HCT116 (cell line): ENCODE measurements around the gene GTF2H2C. TPM values are rescaled to one million over a fixed set of nuclear protein-coding genes. Genes with fewer than 3 reads are reported as not detected.

Source experiments
- ATAC-seq: fragments of 200-7000 bp; cut with Tn5 transposase; 2 replicates; pipeline ENCODE4 v1.9.1; 2020; ENCODE audit warnings: mild to moderate bottlenecking, moderate library complexity
- BruUV-seq: library from RNA; stranded (reverse); fragments of 400-500 nt; replicated peaks from 2 replicates; lab custom pipeline; 2021; lab: Mats Ljungman, UMichigan
- CTCF ChIA-PET: fragments of 300-600 bp; sonication (Branson Sonifier 250); formaldehyde crosslinking; loops from one replicate; lab custom pipeline; 2021; ENCODE audit warnings: antibody characterized with exemption; lab: Charles Lee
- POLR2A ChIA-PET: fragments of 300-600, 350-600 bp; sonication (Branson Sonifier 250); formaldehyde crosslinking; loops from one replicate; lab custom pipeline; 2021; ENCODE audit warnings: antibody characterized with exemption; lab: Charles Lee
- RAD21 ChIA-PET, 2 experiments: fragments of 300-600 bp; sonication (Branson Sonifier 250); formaldehyde crosslinking; loops; one replicate each; lab custom pipeline; 2023; ENCODE audit warnings: low total read pairs in 2 of 2; ENCODE audit not compliant: uncharacterized antibody in 2 of 2, unreplicated experiment in 2 of 2, low non-redundant PET in 1 of 2; lab: Charles Lee
- DNase-seq: peaks from one replicate; pipeline ENCODE4 v3.0.0-alpha.2; 2010; ENCODE audit warnings: low read depth, low spot score
- H2AFZ ChIP-seq: fragments of 200-600 bp; shearing (Covaris generic), sonication (generic); 2 replicates; pipeline ENCODE4 v1.6.1; 2017; ENCODE audit warnings: low read depth, mixed run types, mixed read lengths, antibody characterized with exemption, low read length; ENCODE audit not compliant: poor library complexity, severe bottlenecking
- H3K27ac ChIP-seq: 2 replicates; pipeline ENCODE4 v1.5.1; 2012; ENCODE audit warnings: low read depth, low read length
- H3K27me3 ChIP-seq: fragments of 200-600 bp; sonication (generic); 2 replicates; pipeline ENCODE4 v1.6.1; 2016; ENCODE audit warnings: mixed run types, low read length, mixed read lengths; ENCODE audit not compliant: insufficient read depth
- H3K36me3 ChIP-seq, 2 experiments: fragments of 200-500 bp in 1 of 2; fragments of 200-600 bp in 1 of 2; sonication (Bioruptor generic) in 1 of 2; sonication (generic) in 1 of 2; 2 replicates each; pipeline versions ENCODE4 v1.5.1 to v1.6.1; 2014 to 2016; ENCODE audit warnings: low read length in 2 of 2, inconsistent platforms in 1 of 2, mixed read lengths in 1 of 2, mixed run types in 1 of 2; ENCODE audit not compliant: insufficient read depth in 2 of 2, control insufficient read depth in 1 of 2
- H3K4me1 ChIP-seq, 2 experiments: fragments of 200-600 bp in 1 of 2; sonication (generic) in 1 of 2; 2 replicates each; pipeline versions ENCODE4 v1.5.1 to v1.6.1; 2012 to 2017; ENCODE audit warnings: low read length in 2 of 2, inconsistent platforms in 1 of 2, mild to moderate bottlenecking in 1 of 2, mixed read lengths in 1 of 2, mixed run types in 1 of 2, moderate library complexity in 1 of 2; ENCODE audit not compliant: insufficient read depth in 2 of 2, control insufficient read depth in 1 of 2
- H3K4me2 ChIP-seq: fragments of 200-600 bp; sonication (generic); 2 replicates; pipeline ENCODE4 v1.6.1; 2017; ENCODE audit warnings: mixed run types, low read length, mixed read lengths
- H3K4me3 ChIP-seq, 2 experiments: fragments of 200-600 bp in 1 of 2; sonication (generic) in 1 of 2; replicated peaks in 1 of 2; 2 replicates each; pipeline ENCODE4 v1.5.1; 2011 to 2016; ENCODE audit warnings: low read length in 2 of 2, control low read depth in 1 of 2, low read depth in 1 of 2, mild to moderate bottlenecking in 1 of 2, mixed read lengths in 1 of 2, mixed run types in 1 of 2
- H3K79me2 ChIP-seq: fragments of 200-600 bp; sonication (generic); 2 replicates; pipeline ENCODE4 v1.6.1; 2017; ENCODE audit warnings: mild to moderate bottlenecking, mixed run types, low read length, moderate library complexity, mixed read lengths; ENCODE audit not compliant: insufficient read depth
- H3K9ac ChIP-seq: fragments of 200-600 bp; sonication (generic); 2 replicates; pipeline ENCODE4 v1.6.1; 2016; ENCODE audit warnings: low read length, mixed read lengths
- H3K9me2 ChIP-seq: fragments of 200-600 bp; sonication (generic), shearing (Covaris generic); 2 replicates; pipeline ENCODE4 v1.6.1; 2017; ENCODE audit warnings: mixed run types, mild to moderate bottlenecking, moderate library complexity; ENCODE audit not compliant: insufficient read depth
- H3K9me3 ChIP-seq, 2 experiments: fragments of 200-500 bp in 1 of 2; fragments of 200-600 bp in 1 of 2; sonication (Bioruptor generic) in 1 of 2; sonication (generic) in 1 of 2; 2 replicates each; pipeline ENCODE4 v1.6.1; 2014 to 2017; ENCODE audit warnings: low read length in 2 of 2, mixed read lengths in 2 of 2, inconsistent platforms in 1 of 2, low read depth in 1 of 2, mild to moderate bottlenecking in 1 of 2, mixed run types in 1 of 2, moderate library complexity in 1 of 2; ENCODE audit not compliant: control insufficient read depth in 1 of 2, insufficient read depth in 1 of 2
- H4K20me1 ChIP-seq: fragments of 200-600 bp; sonication (generic), shearing (Covaris generic); 2 replicates; pipeline ENCODE4 v1.6.1; 2017; ENCODE audit warnings: mixed run types, mild to moderate bottlenecking, moderate library complexity; ENCODE audit not compliant: insufficient read depth
- CEBPB ChIP-seq: IDR thresholded peaks from 2 replicates; pipeline ENCODE4 v1.6.1; 2012; ENCODE audit warnings: low read depth
- EGR1 ChIP-seq: IDR thresholded peaks from 2 replicates; pipeline ENCODE4 v1.6.1; 2012; ENCODE audit warnings: low read depth
- FOSL1 ChIP-seq: IDR thresholded peaks from 2 replicates; pipeline ENCODE4 v1.6.1; 2012; ENCODE audit warnings: low read depth
- JUND ChIP-seq: IDR thresholded peaks from 2 replicates; pipeline ENCODE4 v1.6.1; 2012
- POLR2A ChIP-seq: IDR thresholded peaks from 2 replicates; pipeline ENCODE4 v1.7.0; 2011; ENCODE audit warnings: borderline replicate concordance; ENCODE audit not compliant: insufficient read depth, insufficient read length; ENCODE audit errors: extremely low read depth
- POLR2AphosphoS5 ChIP-seq: IDR thresholded peaks from 2 replicates; pipeline ENCODE4 v1.6.1; 2011; ENCODE audit warnings: mild to moderate bottlenecking, low read depth, low read length, moderate library complexity
- RAD21 ChIP-seq: IDR thresholded peaks from 2 replicates; pipeline ENCODE4 v1.6.1; 2012; ENCODE audit warnings: low read depth, mild to moderate bottlenecking
- SIN3A ChIP-seq: IDR thresholded peaks from 2 replicates; pipeline ENCODE4 v1.6.1; 2012; ENCODE audit warnings: low read depth
- SP1 ChIP-seq: IDR thresholded peaks from 2 replicates; pipeline ENCODE4 v1.6.1; 2012; ENCODE audit warnings: low read depth
- SRF ChIP-seq: IDR thresholded peaks from 2 replicates; pipeline ENCODE4 v1.6.1; 2012; ENCODE audit warnings: low read depth
- TCF7L2 ChIP-seq: IDR thresholded peaks from 2 replicates; pipeline ENCODE4 v1.7.0; 2011; ENCODE audit warnings: borderline replicate concordance, inconsistent platforms; ENCODE audit not compliant: insufficient read depth, insufficient read length; ENCODE audit errors: extremely low read depth
- ZFX ChIP-seq: fragments of 450-650 bp; IDR thresholded peaks from 2 replicates; pipeline ENCODE4 v1.6.1; 2017
- intact Hi-C: fragments of 100-400 bp; cut with micrococcal nuclease; formaldehyde crosslinking; loops from 2 replicates; pipeline ENCODE4 v1.10.0; 2022
- total RNA-seq: library from RNA; stranded (reverse); gene quantifications from one replicate; pipeline ENCODE4 v1.2.1, GENCODE V29; 2021; ENCODE audit not compliant: unreplicated experiment
- TF ChIP-seq, protein P1 (sequence below), 3 experiments: fragments of 200-600 bp in 1 of 3; sonication (generic) in 1 of 3; IDR thresholded peaks in 2 of 3; conservative IDR thresholded peaks in 1 of 3; 2 replicates each; pipeline ENCODE4 v1.5.1; 2012 to 2017; ENCODE audit warnings: low read depth in 2 of 3, low read length in 2 of 3, antibody characterized with exemption in 1 of 3, borderline replicate concordance in 1 of 3, control low read depth in 1 of 3, mild to moderate bottlenecking in 1 of 3, mixed read lengths in 1 of 3, mixed run types in 1 of 3, moderate library complexity in 1 of 3; ENCODE audit not compliant: insufficient read depth in 1 of 3
- TF ChIP-seq, protein P2 (sequence below): IDR thresholded peaks from 2 replicates; pipeline ENCODE4 v1.6.1; 2012
- TF ChIP-seq, protein P3 (sequence below): IDR thresholded peaks from 2 replicates; pipeline ENCODE4 v1.6.1; 2011; ENCODE audit warnings: mild to moderate bottlenecking, low read length, moderate library complexity; ENCODE audit not compliant: insufficient replicate concordance; ENCODE audit errors: extremely low read depth
- TF ChIP-seq, protein P4 (sequence below): IDR thresholded peaks from 2 replicates; pipeline ENCODE4 v1.6.1; 2012

Gene GTF2H2C
- total RNA-seq, 1 experiment from 2014 or later: 65.2 TPM

- Histone ChIP-seq H3K4me3 (no peak overlapping the region), H3K79me2 (peaks cover 29% of the 10 kb centered on the region), H3K4me2 (no peak overlapping the region), H3K27me3 (no peaks in the 10 kb centered on the region), H3K27ac (no peak overlapping the region), H3K36me3 (peaks cover 0 to 17% of the 10 kb centered on the region in 2 experiments; a peak in 1 of 4 replicates), H2AFZ (no peak overlapping the region), H3K9ac (no peak overlapping the region), H4K20me1 (no peaks in the 10 kb centered on the region), H3K9me3 (no peaks in the 10 kb centered on the region), H3K4me1 (peaks cover 11 to 20% of the 10 kb centered on the region in 2 experiments), H3K9me2 (no peaks in the 10 kb centered on the region)
- CTCF ChIA-PET: no interaction called here
- no peak for DNase-seq
- intact Hi-C loops: no loop called here
- ATAC-seq: no peak
- TF ChIP-seq, protein P1, sequence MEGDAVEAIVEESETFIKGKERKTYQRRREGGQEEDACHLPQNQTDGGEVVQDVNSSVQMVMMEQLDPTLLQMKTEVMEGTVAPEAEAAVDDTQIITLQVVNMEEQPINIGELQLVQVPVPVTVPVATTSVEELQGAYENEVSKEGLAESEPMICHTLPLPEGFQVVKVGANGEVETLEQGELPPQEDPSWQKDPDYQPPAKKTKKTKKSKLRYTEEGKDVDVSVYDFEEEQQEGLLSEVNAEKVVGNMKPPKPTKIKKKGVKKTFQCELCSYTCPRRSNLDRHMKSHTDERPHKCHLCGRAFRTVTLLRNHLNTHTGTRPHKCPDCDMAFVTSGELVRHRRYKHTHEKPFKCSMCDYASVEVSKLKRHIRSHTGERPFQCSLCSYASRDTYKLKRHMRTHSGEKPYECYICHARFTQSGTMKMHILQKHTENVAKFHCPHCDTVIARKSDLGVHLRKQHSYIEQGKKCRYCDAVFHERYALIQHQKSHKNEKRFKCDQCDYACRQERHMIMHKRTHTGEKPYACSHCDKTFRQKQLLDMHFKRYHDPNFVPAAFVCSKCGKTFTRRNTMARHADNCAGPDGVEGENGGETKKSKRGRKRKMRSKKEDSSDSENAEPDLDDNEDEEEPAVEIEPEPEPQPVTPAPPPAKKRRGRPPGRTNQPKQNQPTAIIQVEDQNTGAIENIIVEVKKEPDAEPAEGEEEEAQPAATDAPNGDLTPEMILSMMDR (IDR thresholded peaks at IDR 0.05 in 2 of 3, conservative IDR thresholded peaks at IDR 0.05 in 1 of 3; ENCODE audit: borderline replicate concordance in 1 of 3, insufficient read depth in 1 of 3, low read depth in 2 of 3, low read length in 2 of 3): no peak
- no peak for TF ChIP-seq POLR2AphosphoS5
- no peak for TF ChIP-seq RAD21
- no peak for TF ChIP-seq TCF7L2
- RAD21 ChIA-PET: no interaction called here
- POLR2A ChIA-PET: no interaction called here
- BruUV-seq: no TSS peak
These were observed 49.3 kb upstream of the GTF2H2C start for GRCh38 chr5:69510694-69511093.

GRCh38 chr5:69512740-69513260 is 47.2 kb upstream of the GTF2H2C start:
- ATAC-seq (peak; percentile 20; the same call in 1 of the 2 replicates), DNase-seq (no peak)
- Histone ChIP-seq H3K79me2 (peaks cover 23% of the 10 kb centered on the region), H3K27ac (peak overlapping the region; percentile 9; the same call in 1 of the 2 replicates), H3K9me3 (no peaks in the 10 kb centered on the region), H2AFZ (no peak overlapping the region), H3K4me1 (peaks cover 25 to 36% of the 10 kb centered on the region in 2 experiments), H3K9ac (no peak overlapping the region), H3K36me3 (peaks cover 0 to 11% of the 10 kb centered on the region in 2 experiments; a peak in 1 of 4 replicates), H4K20me1 (no peaks in the 10 kb centered on the region), H3K9me2 (no peaks in the 10 kb centered on the region), H3K27me3 (no peaks in the 10 kb centered on the region), H3K4me2 (peak overlapping the region; percentile 44), H3K4me3 (no peak overlapping the region)
- ChIA-PET POLR2A (no interaction called here), RAD21 (no interaction called here), CTCF (no interaction called here)
- intact Hi-C loops: no loop called here
- BruUV-seq: TSS peak; percentile 12
- TF ChIP-seq SRF: no peak
- peak; percentile 30 for TF ChIP-seq JUND
- TF ChIP-seq, protein P2, sequence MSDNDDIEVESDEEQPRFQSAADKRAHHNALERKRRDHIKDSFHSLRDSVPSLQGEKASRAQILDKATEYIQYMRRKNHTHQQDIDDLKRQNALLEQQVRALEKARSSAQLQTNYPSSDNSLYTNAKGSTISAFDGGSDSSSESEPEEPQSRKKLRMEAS: no peak
- TF ChIP-seq POLR2AphosphoS5: no peak
- TF ChIP-seq ZFX: no peak
- TF ChIP-seq, protein P3, sequence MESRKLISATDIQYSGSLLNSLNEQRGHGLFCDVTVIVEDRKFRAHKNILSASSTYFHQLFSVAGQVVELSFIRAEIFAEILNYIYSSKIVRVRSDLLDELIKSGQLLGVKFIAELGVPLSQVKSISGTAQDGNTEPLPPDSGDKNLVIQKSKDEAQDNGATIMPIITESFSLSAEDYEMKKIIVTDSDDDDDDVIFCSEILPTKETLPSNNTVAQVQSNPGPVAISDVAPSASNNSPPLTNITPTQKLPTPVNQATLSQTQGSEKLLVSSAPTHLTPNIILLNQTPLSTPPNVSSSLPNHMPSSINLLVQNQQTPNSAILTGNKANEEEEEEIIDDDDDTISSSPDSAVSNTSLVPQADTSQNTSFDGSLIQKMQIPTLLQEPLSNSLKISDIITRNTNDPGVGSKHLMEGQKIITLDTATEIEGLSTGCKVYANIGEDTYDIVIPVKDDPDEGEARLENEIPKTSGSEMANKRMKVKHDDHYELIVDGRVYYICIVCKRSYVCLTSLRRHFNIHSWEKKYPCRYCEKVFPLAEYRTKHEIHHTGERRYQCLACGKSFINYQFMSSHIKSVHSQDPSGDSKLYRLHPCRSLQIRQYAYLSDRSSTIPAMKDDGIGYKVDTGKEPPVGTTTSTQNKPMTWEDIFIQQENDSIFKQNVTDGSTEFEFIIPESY: no peak
- peak; percentile 59 for TF ChIP-seq CEBPB
- TF ChIP-seq FOSL1: peak; percentile 58
- TF ChIP-seq, protein P4, sequence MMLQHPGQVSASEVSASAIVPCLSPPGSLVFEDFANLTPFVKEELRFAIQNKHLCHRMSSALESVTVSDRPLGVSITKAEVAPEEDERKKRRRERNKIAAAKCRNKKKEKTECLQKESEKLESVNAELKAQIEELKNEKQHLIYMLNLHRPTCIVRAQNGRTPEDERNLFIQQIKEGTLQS: no peak
- 0 out of 2 replicates have a peak, but pooled peaks have one; percentile 18 for TF ChIP-seq SIN3A
- TF ChIP-seq POLR2A: no peak
- peak; percentile 26; the same call in 1 of the 2 replicates for TF ChIP-seq SP1
- no peak for TF ChIP-seq RAD21
- no peak for TF ChIP-seq EGR1
